ENCODE results near the gene EVC2. TPM values are rescaled to one million over a fixed set of nuclear protein-coding genes. Genes with fewer than 3 reads are reported as not detected.

EVC2 gene
- total RNA-seq, 1 donor from 2014 or later = 8.2 TPM

- no peak for DNase-seq (ENCODE audit: low read depth)
- no peak overlapping the region for H3K4me3 ChIP-seq (ENCODE audit: low read depth, low read length)
- FAIRE-seq = no peak
- H3K36me3 ChIP-seq (ENCODE audit: control insufficient read depth, insufficient read depth, low read length) = no peaks in the 10 kb centered on the region
- H3K27me3 ChIP-seq (ENCODE audit: control insufficient read depth, insufficient read depth, low read length) = no peaks in the 10 kb centered on the region
- no peak for TF ChIP-seq CTCF (IDR thresholded peaks at IDR 0.05; ENCODE audit: insufficient read depth, low read length, severe bottlenecking)
Observed at GRCh38 chr4:5592272-5592671, 116.1 kb downstream of the EVC2 start.

- no peak for TF ChIP-seq CTCF (IDR thresholded peaks at IDR 0.05; ENCODE audit: insufficient read depth, low read length, severe bottlenecking)
- DNase-seq (ENCODE audit: low read depth) (no peak), FAIRE-seq (no peak)
- H3K27me3 ChIP-seq (ENCODE audit: control insufficient read depth, insufficient read depth, low read length) = no peaks in the 10 kb centered on the region
- no peak overlapping the region for H3K4me3 ChIP-seq (ENCODE audit: low read depth, low read length)
- H3K36me3 ChIP-seq (ENCODE audit: control insufficient read depth, insufficient read depth, low read length) = no peaks in the 10 kb centered on the region
Observed at GRCh38 chr4:5589495-5589894, 118.9 kb downstream of the EVC2 start.

GRCh38 chr4:5588046-5588445, 120.3 kb downstream of the EVC2 start:
- TF ChIP-seq CTCF (IDR thresholded peaks at IDR 0.05; ENCODE audit: insufficient read depth, low read length, severe bottlenecking) = no peak
- DNase-seq (ENCODE audit: low read depth) (no peak), FAIRE-seq (no peak)
- H3K4me3 ChIP-seq (ENCODE audit: low read depth, low read length) = no peak overlapping the region
- H3K36me3 ChIP-seq (ENCODE audit: control insufficient read depth, insufficient read depth, low read length) = no peaks in the 10 kb centered on the region
- no peaks in the 10 kb centered on the region for H3K27me3 ChIP-seq (ENCODE audit: control insufficient read depth, insufficient read depth, low read length)

- Histone ChIP-seq H3K4me3 (ENCODE audit: low read depth, low read length) (no peak overlapping the region), H3K36me3 (ENCODE audit: control insufficient read depth, insufficient read depth, low read length) (peaks cover 8% of the 10 kb centered on the region), H3K27me3 (ENCODE audit: control insufficient read depth, insufficient read depth, low read length) (no peaks in the 10 kb centered on the region)
- DNase-seq (ENCODE audit: low read depth) (no peak), FAIRE-seq (no peak)
- TF ChIP-seq CTCF (IDR thresholded peaks at IDR 0.05; ENCODE audit: insufficient read depth, low read length, severe bottlenecking) = no peak
Observed at GRCh38 chr4:5575941-5576340, 132.4 kb downstream of the EVC2 start.

- no peak for DNase-seq (ENCODE audit: low read depth)
- no peak for FAIRE-seq
- no peak for TF ChIP-seq CTCF (IDR thresholded peaks at IDR 0.05; ENCODE audit: insufficient read depth, low read length, severe bottlenecking)
- Histone ChIP-seq H3K36me3 (ENCODE audit: control insufficient read depth, insufficient read depth, low read length) (peaks cover 8% of the 10 kb centered on the region), H3K4me3 (ENCODE audit: low read depth, low read length) (no peak overlapping the region), H3K27me3 (ENCODE audit: control insufficient read depth, insufficient read depth, low read length) (no peaks in the 10 kb centered on the region)
Observed at GRCh38 chr4:5574386-5574785, 134.0 kb downstream of the EVC2 start.

- no peak for FAIRE-seq
- TF ChIP-seq CTCF (IDR thresholded peaks at IDR 0.05; ENCODE audit: insufficient read depth, low read length, severe bottlenecking) = no peak
- peaks cover 8% of the 10 kb centered on the region for H3K36me3 ChIP-seq (ENCODE audit: control insufficient read depth, insufficient read depth, low read length)
Observed at GRCh38 chr4:5573965-5574364, 134.4 kb downstream of the EVC2 start.

More at GRCh38 chr4:5573965-5574364, 134.4 kb downstream of the EVC2 start:
- DNase-seq (ENCODE audit: low read depth) = no peak
- Histone ChIP-seq H3K4me3 (ENCODE audit: low read depth, low read length) (no peak overlapping the region), H3K27me3 (ENCODE audit: control insufficient read depth, insufficient read depth, low read length) (no peaks in the 10 kb centered on the region)

All from bronchial epithelial cell (primary cell).